GM18870 (cell line): Measurements from ENCODE around the gene SPOCK3.
A peak's percentile ranks its signal among the peaks of the same experiment; 100 is the strongest.

Experiments used
- ATAC-seq: cut with Tn5 transposase; IDR thresholded peaks from one replicate; pipeline ENCODE4 v1.9.1; 2021; ENCODE audit warnings: moderate library complexity; ENCODE audit not compliant: unreplicated experiment

The SPOCK3 gene

GRCh38 chr4:167041524-167041923, 192.8 kb downstream of the SPOCK3 start:
- no peak for ATAC-seq

- no peak for ATAC-seq
Measured at GRCh38 chr4:167035390-167035789, 198.9 kb downstream of the SPOCK3 start.

DNA sequence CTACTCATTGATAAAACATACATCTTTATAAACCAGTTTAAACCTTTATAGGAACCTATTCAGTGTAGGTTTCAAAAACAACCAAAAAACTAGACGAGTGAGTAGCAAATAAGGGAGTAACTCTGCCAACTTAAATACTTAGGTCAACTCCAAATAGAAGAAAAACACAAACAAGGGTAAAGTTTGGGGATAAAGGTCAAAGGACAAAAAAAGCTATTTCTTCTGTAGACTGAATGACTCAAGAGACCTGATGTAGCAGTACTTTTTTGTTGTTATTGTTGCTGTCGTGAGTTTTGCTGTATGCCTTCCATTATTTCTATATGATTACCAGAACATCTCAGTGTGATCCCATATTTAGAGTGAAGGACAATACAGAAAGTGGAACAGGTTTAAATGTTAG, 199.3 kb downstream of the SPOCK3 start:
- ATAC-seq: no peak

DNA sequence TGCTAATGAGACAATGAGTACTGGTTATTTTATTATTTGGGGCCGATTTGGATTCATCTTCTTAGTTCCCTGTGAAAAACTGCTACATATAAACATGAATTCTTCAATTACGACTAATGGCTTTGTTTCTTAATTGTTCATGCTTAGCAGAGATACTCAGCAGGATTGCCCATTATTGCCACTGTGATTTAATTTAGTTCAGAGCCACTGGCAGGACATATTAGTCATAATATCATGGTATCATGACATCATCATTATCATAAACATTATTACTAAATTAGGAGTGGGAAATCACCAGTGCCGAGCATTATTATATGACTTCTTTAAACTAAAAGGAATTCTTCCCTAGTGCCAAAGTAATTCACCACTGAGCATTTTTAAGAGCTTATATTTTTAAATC, 201.4 kb downstream of the SPOCK3 start:
- ATAC-seq: no peak

DNA sequence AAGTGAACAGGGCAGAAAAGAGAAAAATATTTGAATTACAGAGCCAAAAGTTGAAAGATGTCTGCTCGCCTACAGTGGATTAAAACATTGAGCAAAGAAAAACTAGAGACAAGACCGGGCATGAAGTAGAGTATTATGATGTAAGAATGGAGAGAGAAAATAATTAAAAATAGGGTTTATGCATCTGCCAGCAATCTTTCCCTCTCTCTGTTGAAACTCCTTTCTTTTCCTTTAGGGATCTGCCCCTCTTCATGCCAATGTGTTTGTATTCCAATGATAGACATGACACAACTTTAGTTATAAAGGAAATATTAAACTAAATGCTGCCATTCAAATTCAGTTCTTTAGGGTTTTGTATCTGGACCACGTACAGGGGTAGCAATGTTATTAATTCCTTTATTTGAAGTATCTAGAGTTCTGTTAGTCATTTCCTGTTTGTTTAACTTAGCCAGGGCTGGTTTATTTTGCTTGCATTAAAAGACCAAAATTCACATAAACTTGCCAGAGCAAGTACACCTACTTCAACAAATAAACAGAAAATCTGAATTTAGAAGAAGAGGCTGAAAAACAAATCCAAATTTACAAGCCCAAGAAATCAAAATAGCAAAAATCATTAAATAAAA, 202.6 kb downstream of the SPOCK3 start:
- no peak for ATAC-seq

DNA sequence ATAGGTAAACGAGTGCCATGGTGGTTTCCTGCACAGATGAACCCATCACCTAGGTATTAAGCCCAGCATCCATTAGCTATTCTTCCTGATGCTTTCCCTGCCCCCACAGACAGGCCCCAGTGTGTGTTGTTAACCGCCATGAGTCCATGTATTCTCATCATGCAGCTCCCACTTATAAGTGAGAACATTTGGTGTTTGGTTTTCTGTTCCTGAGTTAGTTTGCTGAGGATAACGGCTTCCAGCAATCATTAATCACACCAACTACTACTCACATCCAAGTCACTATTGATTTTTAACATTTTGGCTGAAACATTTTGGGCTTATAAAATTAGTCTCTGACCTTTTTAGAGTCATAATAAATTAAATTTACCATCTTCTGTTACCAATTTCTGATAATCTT, 205.3 kb downstream of the SPOCK3 start:
- ATAC-seq: no peak

GRCh38 chr4:167025670-167026069, 208.6 kb downstream of the SPOCK3 start:
- ATAC-seq: no peak

GRCh38 chr4:167023364-167023925, 210.8 kb downstream of the SPOCK3 start:
- ATAC-seq: no peak

DNA sequence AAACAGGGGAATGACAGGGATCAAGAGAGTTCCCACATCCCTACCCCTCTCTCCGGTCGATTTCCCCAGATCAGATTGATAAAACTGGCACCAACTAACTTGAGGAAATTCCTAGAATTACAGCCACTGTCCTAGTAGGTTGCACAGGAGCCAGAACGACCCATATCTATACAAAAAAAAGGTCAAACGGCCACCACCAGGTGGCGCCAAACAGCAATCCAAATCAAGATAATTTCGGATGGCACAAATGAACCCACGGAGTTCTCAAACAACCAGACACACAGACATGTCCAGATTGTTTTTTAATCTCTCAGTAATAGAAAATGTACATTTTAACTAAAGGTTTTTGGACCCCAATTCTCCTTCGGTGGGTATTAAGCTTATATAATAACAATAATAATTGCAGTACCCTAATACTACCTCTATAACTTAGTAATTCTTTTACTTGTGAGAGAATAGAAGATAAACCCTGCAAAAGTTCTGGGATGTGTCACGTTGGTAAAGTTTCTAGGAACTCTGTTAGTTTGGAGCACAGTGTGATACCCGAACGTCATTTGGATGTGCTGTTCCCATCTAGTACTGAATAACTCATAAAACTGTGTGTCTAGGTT, 212.6 kb downstream of the SPOCK3 start:
- ATAC-seq: peak; percentile 55

DNA sequence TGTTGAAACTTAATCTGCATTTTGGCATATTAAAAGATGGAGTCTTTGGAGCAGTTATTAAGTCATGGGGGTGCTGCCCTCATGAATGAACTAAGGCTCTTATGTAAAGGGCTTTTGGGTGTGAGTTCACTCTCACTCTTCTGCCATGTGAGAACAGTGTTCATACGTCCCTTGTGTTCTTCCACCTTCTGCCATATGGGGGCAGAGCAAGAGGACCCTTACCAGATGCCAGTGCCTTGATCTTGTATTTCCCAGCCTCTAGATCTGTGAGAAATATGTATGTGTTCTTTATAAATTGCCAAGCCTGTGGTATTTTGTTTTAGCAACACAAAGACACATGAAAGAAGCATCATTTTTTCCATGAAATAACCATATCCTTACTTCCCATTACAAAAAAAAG, 213.9 kb downstream of the SPOCK3 start:
- ATAC-seq: no peak

DNA sequence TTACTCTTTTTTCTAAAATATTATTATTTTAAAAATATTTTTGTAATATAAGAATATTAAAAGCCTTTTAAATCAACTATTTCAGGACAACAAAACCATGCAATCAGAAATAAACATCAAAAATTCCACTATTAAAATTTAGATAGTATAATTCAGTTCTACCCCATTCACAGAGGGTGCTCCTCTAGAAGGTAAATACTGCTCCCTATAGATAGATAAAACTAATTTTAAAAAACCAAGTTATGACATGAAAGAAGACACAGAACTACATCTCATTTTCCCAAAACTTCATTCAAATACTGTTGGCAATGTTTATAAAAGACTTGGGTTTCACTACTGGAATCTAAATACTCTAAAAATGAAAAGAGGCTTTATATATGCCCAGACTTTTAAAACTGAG, 219.3 kb downstream of the SPOCK3 start:
- no peak for ATAC-seq

GRCh38 chr4:167003326-167003725, 231.0 kb downstream of the SPOCK3 start:
- no peak for ATAC-seq

DNA sequence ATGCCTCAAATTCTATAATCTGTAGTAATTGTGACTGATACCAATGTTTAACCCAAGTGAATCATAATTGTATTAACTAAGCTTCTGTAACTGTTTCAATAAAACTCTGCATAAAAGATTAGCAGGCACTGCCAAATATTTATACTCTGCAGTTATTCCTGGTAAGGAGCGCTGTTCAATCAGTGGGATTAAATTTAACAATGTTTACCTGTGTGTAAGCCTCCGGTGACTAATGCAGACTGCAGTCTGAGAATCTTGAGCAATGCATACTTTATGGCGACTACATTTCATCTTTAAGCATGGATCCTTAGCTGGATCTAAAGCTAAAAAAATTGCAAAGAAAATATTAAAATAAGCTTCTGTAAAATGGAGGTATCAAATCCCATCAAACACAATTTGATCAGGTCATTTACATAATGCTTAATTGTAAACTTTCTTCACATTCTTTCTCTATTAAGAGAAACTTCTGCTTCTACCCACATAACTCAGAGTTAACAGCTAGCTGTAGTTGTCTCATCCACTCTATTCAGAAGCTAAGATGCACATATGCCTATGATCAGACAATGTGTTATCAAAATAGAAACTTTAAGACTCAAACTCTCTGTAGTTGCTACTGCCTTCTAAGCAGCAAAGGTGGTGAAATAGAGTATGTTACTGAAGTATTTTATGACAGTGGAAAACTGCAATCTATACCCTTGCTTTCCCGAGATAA, 234.0 kb downstream of the SPOCK3 start:
- no peak for ATAC-seq

GRCh38 chr4:166996216-166996615, 238.1 kb downstream of the SPOCK3 start:
- ATAC-seq: no peak

DNA sequence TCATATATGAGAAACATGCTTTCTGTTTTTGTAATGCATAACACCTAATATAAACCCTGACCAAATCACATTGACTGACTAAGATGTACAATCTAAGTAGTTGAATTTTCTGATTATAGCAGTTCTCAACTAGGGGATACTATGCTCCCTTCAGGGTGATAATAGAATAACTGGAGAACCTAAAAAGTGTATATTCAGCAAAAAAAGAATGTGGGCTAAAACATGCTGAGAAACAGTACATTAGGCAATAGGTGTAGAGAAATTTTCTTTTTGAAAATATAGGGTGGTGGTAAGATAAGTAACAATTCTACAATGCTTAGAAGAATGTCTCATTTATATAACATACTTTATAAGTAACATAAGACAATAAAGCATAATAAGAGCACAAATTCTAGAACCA, 239.6 kb downstream of the SPOCK3 start:
- no peak for ATAC-seq

DNA sequence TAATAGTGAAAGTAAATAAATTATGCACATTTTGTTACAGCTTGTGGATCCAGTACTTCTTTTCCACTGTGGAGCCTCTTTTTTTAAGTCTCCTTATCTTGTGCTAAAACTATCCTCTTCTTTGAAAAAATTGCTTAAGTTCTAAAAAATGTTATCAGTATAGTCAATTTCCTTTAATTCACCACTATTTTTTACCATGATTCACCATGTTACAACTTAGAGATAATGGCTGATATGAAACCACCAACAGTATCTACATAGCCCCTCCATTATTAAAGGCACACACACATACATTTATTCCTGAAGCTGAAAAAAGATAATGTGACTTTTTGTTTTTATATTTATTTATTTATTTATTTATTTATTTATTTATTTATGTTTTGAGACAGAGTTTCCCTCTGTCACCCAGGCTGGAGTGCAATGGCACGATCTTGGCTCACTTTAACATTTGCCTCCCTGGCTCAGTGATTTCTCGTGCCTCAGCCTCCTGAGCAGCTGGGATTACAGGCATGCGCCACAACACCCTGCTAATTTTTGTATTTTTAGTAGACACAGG, 243.2 kb downstream of the SPOCK3 start:
- ATAC-seq: no peak

GRCh38 chr4:166989886-166990285, 244.4 kb downstream of the SPOCK3 start:
- ATAC-seq: no peak

- ATAC-seq: no peak
Measured at GRCh38 chr4:166987026-166987425, 247.3 kb downstream of the SPOCK3 start.

DNA sequence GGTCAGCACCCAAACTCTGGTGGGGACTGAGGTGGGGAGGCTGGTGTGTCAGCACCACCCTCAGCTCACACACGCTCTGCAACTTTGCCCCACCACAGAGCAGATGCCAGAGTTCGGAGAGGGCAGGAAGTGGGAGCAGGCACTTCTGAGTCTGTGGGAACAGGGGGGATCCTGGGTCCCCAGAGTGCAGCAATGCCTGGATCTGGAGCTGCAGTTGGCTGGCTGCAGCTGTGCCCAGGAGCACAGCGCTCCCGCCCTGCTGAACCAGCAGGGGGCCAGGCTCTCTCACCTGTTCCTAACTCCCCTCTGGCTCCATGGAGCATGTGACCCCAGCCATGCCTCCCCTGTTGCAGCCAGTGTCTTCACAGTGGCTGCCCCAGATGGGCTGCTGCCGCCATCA, 252.4 kb downstream of the SPOCK3 start:
- ATAC-seq: no peak

- ATAC-seq: no peak
Measured at GRCh38 chr4:166980419-166980818, 253.9 kb downstream of the SPOCK3 start.

GRCh38 chr4:166977596-166977995, 256.7 kb downstream of the SPOCK3 start:
- no peak for ATAC-seq

GRCh38 chr4:166972071-166972470, 262.2 kb downstream of the SPOCK3 start:
- peak; percentile 90 for ATAC-seq
